HEK293 (cell line): ENCODE data around the gene BIK.

Experiments used
- CTCF ChIA-PET: fragments of 350-600 bp; formaldehyde crosslinking; extraction: SDS; loops from one replicate; lab custom pipeline; 2021; ENCODE audit warnings: antibody characterized with exemption; lab: Yijun Ruan, JAX
- POLR2A ChIA-PET: fragments of 300-600 bp; formaldehyde crosslinking; extraction: SDS; loops from one replicate; lab custom pipeline; 2020; ENCODE audit warnings: antibody characterized with exemption, inconsistent platforms; lab: Yijun Ruan, JAX
- H3K27ac ChIP-seq: fragments of 200-500 bp; sonication (Bioruptor generic); 2 replicates; pipeline ENCODE4 v1.5.1; 2014; ENCODE audit warnings: low read depth, low read length, control low read depth, inconsistent platforms; ENCODE audit errors: extremely low read depth
- H3K36me3 ChIP-seq, 2 experiments: fragments of 200-500 bp in 1 of 2; sonication (Bioruptor generic) in 1 of 2; 1 replicate in 1 of 2; 2 replicates in 1 of 2; pipeline ENCODE4 v1.5.1; 2014 to 2017; ENCODE audit warnings: inconsistent platforms in 2 of 2, low read length in 2 of 2; ENCODE audit not compliant: control insufficient read depth in 2 of 2, insufficient read depth in 1 of 2
- H3K4me1 ChIP-seq: fragments of 200-500 bp; sonication (Bioruptor generic); 2 replicates; pipeline ENCODE4 v1.5.1; 2014; ENCODE audit warnings: mild to moderate bottlenecking, low read length, inconsistent platforms; ENCODE audit not compliant: control insufficient read depth, insufficient read depth
- H3K4me3 ChIP-seq: 2 replicates; pipeline ENCODE4 v1.5.1; 2011; ENCODE audit warnings: low read depth, mild to moderate bottlenecking, control low read depth, low read length, moderate library complexity
- H3K9me3 ChIP-seq: fragments of 200-500 bp; sonication (Bioruptor generic); 2 replicates; pipeline ENCODE4 v1.5.1; 2014; ENCODE audit warnings: low read depth, low read length, inconsistent platforms; ENCODE audit not compliant: control insufficient read depth, insufficient read depth
- EGR2 ChIP-seq: fragments of 450-650 bp; formaldehyde crosslinking; IDR thresholded peaks from 2 replicates; pipeline ENCODE4 v1.5.1; 2016; ENCODE audit warnings: low read depth, missing biosample characterization, missing genetic modification characterization
- GLIS2 ChIP-seq: fragments of 450-650 bp; formaldehyde crosslinking; IDR thresholded peaks from 2 replicates; pipeline ENCODE4 v1.5.1; 2016; ENCODE audit warnings: missing biosample characterization, missing genetic modification characterization
- KLF17 ChIP-seq: fragments of 450-650 bp; formaldehyde crosslinking; IDR thresholded peaks from 2 replicates; pipeline ENCODE4 v1.5.1; 2016; ENCODE audit warnings: missing biosample characterization, missing genetic modification characterization
- MEIS1 ChIP-seq: sonication (generic); formaldehyde crosslinking; IDR thresholded peaks from 2 replicates; pipeline ENCODE4 v1.8.1; 2022; ENCODE audit warnings: missing genetic modification reagents, mild to moderate bottlenecking, borderline replicate concordance
- OVOL3 ChIP-seq: fragments of 450-650 bp; formaldehyde crosslinking; IDR thresholded peaks from 2 replicates; pipeline ENCODE4 v1.5.1; 2016; ENCODE audit warnings: missing biosample characterization, missing genetic modification characterization
- PRDM2 ChIP-seq: fragments of 450-650 bp; formaldehyde crosslinking; IDR thresholded peaks from 2 replicates; pipeline ENCODE4 v1.5.1; 2016; ENCODE audit warnings: missing biosample characterization, missing genetic modification characterization, borderline replicate concordance
- ZBTB20 ChIP-seq: fragments of 450-650 bp; formaldehyde crosslinking; IDR thresholded peaks from 2 replicates; pipeline ENCODE4 v1.5.1; 2016; ENCODE audit warnings: missing biosample characterization, missing genetic modification characterization
- ZEB2 ChIP-seq: fragments of 450-650 bp; formaldehyde crosslinking; IDR thresholded peaks from 2 replicates; pipeline ENCODE4 v1.5.1; 2016; ENCODE audit warnings: missing biosample characterization, missing genetic modification characterization
- ZFHX2 ChIP-seq: fragments of 450-650 bp; formaldehyde crosslinking; conservative IDR thresholded peaks from 2 replicates; pipeline ENCODE4 v1.5.1; 2016; ENCODE audit warnings: missing biosample characterization, missing genetic modification characterization
- ZFP69B ChIP-seq: fragments of 450-650 bp; formaldehyde crosslinking; IDR thresholded peaks from 2 replicates; pipeline ENCODE4 v1.5.1; 2016; ENCODE audit warnings: missing biosample characterization, missing genetic modification characterization
- ZIC2 ChIP-seq: fragments of 450-650 bp; formaldehyde crosslinking; IDR thresholded peaks from 2 replicates; pipeline ENCODE4 v1.5.1; 2016; ENCODE audit warnings: missing biosample characterization, missing genetic modification characterization
- ZNF133 ChIP-seq: fragments of 450-650 bp; formaldehyde crosslinking; IDR thresholded peaks from 2 replicates; pipeline ENCODE4 v1.5.1; 2016; ENCODE audit warnings: missing biosample characterization, missing genetic modification characterization
- ZNF169 ChIP-seq: fragments of 450-650 bp; formaldehyde crosslinking; IDR thresholded peaks from 2 replicates; pipeline ENCODE4 v1.5.1; 2016; ENCODE audit warnings: missing biosample characterization, missing genetic modification characterization
- ZNF2 ChIP-seq: fragments of 450-650 bp; formaldehyde crosslinking; IDR thresholded peaks from 2 replicates; pipeline ENCODE4 v1.5.1; 2016; ENCODE audit warnings: missing biosample characterization, missing genetic modification characterization
- ZNF211 ChIP-seq: fragments of 450-650 bp; formaldehyde crosslinking; IDR thresholded peaks from 2 replicates; pipeline ENCODE4 v1.5.1; 2016; ENCODE audit warnings: low read depth, missing biosample characterization, missing genetic modification characterization
- ZNF221 ChIP-seq: fragments of 450-650 bp; formaldehyde crosslinking; IDR thresholded peaks from 2 replicates; pipeline ENCODE4 v1.5.1; 2017; ENCODE audit warnings: missing biosample characterization, missing genetic modification characterization, borderline replicate concordance
- ZNF302 ChIP-seq: fragments of 450-650 bp; formaldehyde crosslinking; IDR thresholded peaks from 2 replicates; pipeline ENCODE4 v1.5.1; 2016; ENCODE audit warnings: missing biosample characterization, missing genetic modification characterization, low read depth
- ZNF394 ChIP-seq: fragments of 450-650 bp; formaldehyde crosslinking; IDR thresholded peaks from 2 replicates; pipeline ENCODE4 v1.5.1; 2016; ENCODE audit warnings: missing biosample characterization, missing genetic modification characterization, mild to moderate bottlenecking, moderate library complexity, borderline replicate concordance
- ZNF510 ChIP-seq: fragments of 450-650 bp; formaldehyde crosslinking; IDR thresholded peaks from 2 replicates; pipeline ENCODE4 v1.5.1; 2018; ENCODE audit warnings: mild to moderate bottlenecking, missing genetic modification characterization, missing biosample characterization; ENCODE audit not compliant: insufficient replicate concordance
- ZNF544 ChIP-seq: fragments of 450-650 bp; formaldehyde crosslinking; IDR thresholded peaks from 2 replicates; pipeline ENCODE4 v1.5.0; 2017; ENCODE audit warnings: missing biosample characterization, missing genetic modification characterization
- ZNF560 ChIP-seq: fragments of 450-650 bp; formaldehyde crosslinking; IDR thresholded peaks from 2 replicates; pipeline ENCODE4 v1.5.1; 2017; ENCODE audit warnings: missing biosample characterization, missing genetic modification characterization, borderline replicate concordance
- ZNF571 ChIP-seq: fragments of 450-650 bp; formaldehyde crosslinking; IDR thresholded peaks from 2 replicates; pipeline ENCODE4 v1.5.0; 2017; ENCODE audit warnings: missing biosample characterization, missing genetic modification characterization
- ZNF626 ChIP-seq: fragments of 450-650 bp; sonication (Bioruptor Pico); formaldehyde crosslinking; IDR thresholded peaks from 2 replicates; pipeline ENCODE4 v1.5.1; 2018; ENCODE audit warnings: missing biosample characterization, missing genetic modification characterization, inconsistent platforms
- ZNF704 ChIP-seq: fragments of 450-650 bp; formaldehyde crosslinking; IDR thresholded peaks from 2 replicates; pipeline ENCODE4 v1.5.1; 2016; ENCODE audit warnings: missing biosample characterization, missing genetic modification characterization
- ZNF777 ChIP-seq: fragments of 450-650 bp; formaldehyde crosslinking; IDR thresholded peaks from 2 replicates; pipeline ENCODE4 v1.5.1; 2017; ENCODE audit warnings: missing biosample characterization, missing genetic modification characterization, borderline replicate concordance
- ZNF830 ChIP-seq: fragments of 450-650 bp; IDR thresholded peaks from 2 replicates; pipeline ENCODE4 v1.5.0; 2018; ENCODE audit warnings: missing biosample characterization, missing genetic modification characterization, low read depth, mild to moderate bottlenecking, moderate library complexity
- TF ChIP-seq, protein P1 (sequence below): fragments of 450-650 bp; formaldehyde crosslinking; IDR thresholded peaks from 2 replicates; pipeline ENCODE4 v1.5.1; 2017; ENCODE audit warnings: missing biosample characterization, missing genetic modification characterization
- TF ChIP-seq, protein P2 (sequence below): fragments of 450-650 bp; formaldehyde crosslinking; optimal IDR thresholded peaks from 2 replicates; pipeline ENCODE3; 2016; ENCODE audit warnings: missing biosample characterization, mild to moderate bottlenecking, missing genetic modification characterization

Gene BIK

DNA sequence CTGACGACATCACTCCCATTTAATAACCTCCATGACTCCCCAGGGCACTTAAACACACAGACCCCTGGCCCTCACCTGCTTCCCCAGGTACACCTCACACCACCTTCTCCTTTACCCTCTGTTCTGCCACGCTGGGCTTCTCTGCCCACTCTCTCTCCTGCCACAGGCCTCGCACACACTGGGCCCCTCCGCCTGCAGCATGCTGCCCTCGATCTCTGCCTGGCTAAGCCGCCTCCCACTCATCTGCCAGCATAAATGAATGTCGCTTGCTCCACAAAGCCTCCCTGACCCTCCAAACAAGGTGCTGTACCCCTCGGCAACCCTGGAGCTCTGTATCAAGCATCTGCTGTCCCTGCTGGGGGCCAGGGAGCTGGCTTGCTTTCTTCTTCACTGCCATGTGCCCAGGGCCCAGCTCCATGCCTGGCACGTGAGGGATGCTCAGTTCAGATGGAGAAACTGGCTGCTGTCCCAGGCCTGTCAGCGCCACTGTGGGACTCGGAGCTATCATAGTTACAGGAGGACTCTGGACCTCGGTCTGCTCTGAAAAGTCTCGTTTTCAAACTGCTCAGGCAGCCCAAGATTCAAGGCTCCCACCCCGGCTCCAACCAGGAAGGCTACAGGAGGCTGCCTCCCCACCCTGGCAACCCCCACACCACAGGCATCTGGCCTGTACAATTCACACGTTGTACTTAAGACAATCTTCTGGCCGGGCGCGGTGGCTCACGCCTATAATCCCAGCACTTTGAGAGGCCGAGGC is 33.3 kb upstream of the BIK start:
- H3K27ac ChIP-seq, result no peak overlapping the region
- H3K4me1 ChIP-seq, result no peaks in the 10 kb centered on the region
- H3K36me3 ChIP-seq, result no peaks in the 10 kb centered on the region
- no peak overlapping the region for H3K4me3 ChIP-seq
- POLR2A ChIA-PET, result interaction anchor here (0.5 kb wide), 1 partner anchor 21 kb away, joined by 15 read pairs; no protein-coding TSS in a partner anchor
- H3K9me3 ChIP-seq, result no peaks in the 10 kb centered on the region
- CTCF ChIA-PET, result interaction anchor here (0.7 to 1.1 kb wide), 2 partner anchors 86 to 294 kb away, joined by 3 read pairs; no protein-coding TSS in a partner anchor
- TF ChIP-seq ZNF394 (tag by site-specific recombination) (no peak), ZNF830 (tag by site-specific recombination) (no peak), ZNF133 (tag by site-specific recombination) (no peak), ZNF704 (tag by site-specific recombination) (no peak), ZNF302 (tag by site-specific recombination) (no peak), GLIS2 (tag by site-specific recombination) (no peak), ZFHX2 (tag by site-specific recombination) (peak; percentile 52), OVOL3 (tag by site-specific recombination) (no peak), ZNF544 (no peak), ZBTB20 (tag by site-specific recombination) (no peak), ZNF169 (tag by site-specific recombination) (no peak), KLF17 (tag by site-specific recombination) (no peak), ZNF2 (tag by site-specific recombination) (no peak), ZFP69B (tag by site-specific recombination) (peak; percentile 53; the same call in 1 of the 2 replicates), ZEB2 (tag by site-specific recombination) (peak; percentile 62), ZNF571 (tag by site-specific recombination) (no peak), EGR2 (tag by site-specific recombination) (peak; percentile 36; the same call in 1 of the 2 replicates), ZNF211 (tag by site-specific recombination) (no peak), ZNF221 (tag by site-specific recombination) (no peak), ZNF560 (tag by site-specific recombination) (no peak), PRDM2 (no peak), MEIS1 (CRISPR knock-in tag) (no peak), ZNF777 (no peak), ZIC2 (tag by site-specific recombination) (no peak), ZNF510 (tag by site-specific recombination) (no peak), ZNF626 (no peak)
- TF ChIP-seq, protein P1, sequence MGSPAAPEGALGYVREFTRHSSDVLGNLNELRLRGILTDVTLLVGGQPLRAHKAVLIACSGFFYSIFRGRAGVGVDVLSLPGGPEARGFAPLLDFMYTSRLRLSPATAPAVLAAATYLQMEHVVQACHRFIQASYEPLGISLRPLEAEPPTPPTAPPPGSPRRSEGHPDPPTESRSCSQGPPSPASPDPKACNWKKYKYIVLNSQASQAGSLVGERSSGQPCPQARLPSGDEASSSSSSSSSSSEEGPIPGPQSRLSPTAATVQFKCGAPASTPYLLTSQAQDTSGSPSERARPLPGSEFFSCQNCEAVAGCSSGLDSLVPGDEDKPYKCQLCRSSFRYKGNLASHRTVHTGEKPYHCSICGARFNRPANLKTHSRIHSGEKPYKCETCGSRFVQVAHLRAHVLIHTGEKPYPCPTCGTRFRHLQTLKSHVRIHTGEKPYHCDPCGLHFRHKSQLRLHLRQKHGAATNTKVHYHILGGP (tag by site-specific recombination), result no peak
- TF ChIP-seq, protein P2, sequence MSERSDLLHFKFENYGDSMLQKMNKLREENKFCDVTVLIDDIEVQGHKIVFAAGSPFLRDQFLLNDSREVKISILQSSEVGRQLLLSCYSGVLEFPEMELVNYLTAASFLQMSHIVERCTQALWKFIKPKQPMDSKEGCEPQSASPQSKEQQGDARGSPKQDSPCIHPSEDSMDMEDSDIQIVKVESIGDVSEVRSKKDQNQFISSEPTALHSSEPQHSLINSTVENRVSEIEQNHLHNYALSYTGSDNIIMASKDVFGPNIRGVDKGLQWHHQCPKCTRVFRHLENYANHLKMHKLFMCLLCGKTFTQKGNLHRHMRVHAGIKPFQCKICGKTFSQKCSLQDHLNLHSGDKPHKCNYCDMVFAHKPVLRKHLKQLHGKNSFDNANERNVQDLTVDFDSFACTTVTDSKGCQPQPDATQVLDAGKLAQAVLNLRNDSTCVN, result no peak
